Activated naive CD4-positive, alpha-beta T cell treated with anti-CD3 and anti-CD28 coated beads, Interleukin-2, amount 50 U/mL, for 24 hours (primary cell): ENCODE data around the gene MYOG.

Source experiments
- H3K27ac Mint-ChIP-seq: one replicate; pipeline ENCODE4 v1.8.0; 2021; ENCODE audit warnings: mild to moderate bottlenecking, mixed read lengths
- H3K27me3 Mint-ChIP-seq: one replicate; pipeline ENCODE4 v1.8.0; 2021; ENCODE audit warnings: mixed read lengths
- H3K36me3 Mint-ChIP-seq: one replicate; pipeline ENCODE4 v1.8.0; 2021; ENCODE audit warnings: mixed read lengths
- H3K4me1 Mint-ChIP-seq: one replicate; pipeline ENCODE4 v1.8.0; 2021; ENCODE audit warnings: mixed read lengths
- H3K4me3 Mint-ChIP-seq: one replicate; pipeline ENCODE4 v1.8.0; 2021; ENCODE audit warnings: mild to moderate bottlenecking, mixed read lengths
- H3K9me3 Mint-ChIP-seq: one replicate; pipeline ENCODE4 v1.8.0; 2021; ENCODE audit warnings: mixed read lengths

The MYOG gene

GRCh38 chr1:203122159-203122558, 36.3 kb upstream of the MYOG start:
- H3K9me3 Mint-ChIP-seq = no peaks in the 10 kb centered on the region
- peaks cover 39% of the 10 kb centered on the region for H3K27me3 Mint-ChIP-seq
- no peak overlapping the region for H3K4me3 Mint-ChIP-seq
- no peaks in the 10 kb centered on the region for H3K36me3 Mint-ChIP-seq
- H3K4me1 Mint-ChIP-seq = peaks cover 5% of the 10 kb centered on the region
- no peak overlapping the region for H3K27ac Mint-ChIP-seq

- Mint-ChIP-seq H3K9me3 (no peaks in the 10 kb centered on the region), H3K36me3 (no peaks in the 10 kb centered on the region), H3K4me1 (no peaks in the 10 kb centered on the region), H3K27me3 (peaks cover 34% of the 10 kb centered on the region), H3K4me3 (no peak overlapping the region), H3K27ac (no peak overlapping the region)
Observed at GRCh38 chr1:203121186-203122015, 35.6 kb upstream of the MYOG start.

DNA sequence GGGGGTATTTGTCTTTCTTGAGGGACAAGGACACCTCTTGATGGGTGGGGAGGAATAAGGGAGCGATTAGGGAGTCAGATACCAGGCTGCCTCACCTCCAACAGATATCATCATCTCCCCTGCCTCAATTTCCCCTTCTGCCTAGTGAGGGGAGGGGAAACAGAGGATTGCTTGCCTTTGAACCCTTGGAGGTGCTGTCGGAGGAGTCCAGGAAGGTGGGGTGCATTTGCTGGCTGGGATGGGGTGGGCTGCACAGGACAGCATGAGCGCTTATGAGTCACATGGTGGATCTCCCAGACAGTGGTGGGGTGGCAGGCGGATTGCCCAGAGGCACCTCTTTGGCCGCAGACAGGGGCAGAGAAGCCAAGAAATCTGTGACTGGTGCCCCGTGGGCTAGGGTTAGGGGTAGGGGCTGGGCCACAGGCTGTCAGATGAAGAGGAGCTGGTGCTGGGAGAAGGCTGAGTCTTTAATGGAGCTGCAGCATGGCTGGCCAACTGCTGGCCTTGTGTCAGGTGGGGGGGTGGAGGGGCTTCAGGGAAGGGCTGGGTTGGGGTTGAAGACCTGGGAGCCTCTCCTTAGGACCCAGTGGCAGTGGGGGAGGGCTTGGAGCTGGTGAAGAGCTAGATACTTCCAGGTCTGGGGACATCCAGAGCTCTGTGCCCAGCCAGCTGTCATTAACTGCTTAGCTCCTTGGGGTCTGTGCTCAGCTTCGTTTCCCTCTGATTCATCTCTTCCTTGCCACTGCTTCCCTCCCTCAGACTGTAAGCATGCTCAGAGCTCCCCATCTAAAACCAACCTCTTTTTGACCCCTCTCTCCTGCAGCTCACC, 34.7 kb upstream of the MYOG start:
- Mint-ChIP-seq H3K27ac (no peak overlapping the region), H3K4me1 (no peaks in the 10 kb centered on the region), H3K9me3 (no peaks in the 10 kb centered on the region), H3K4me3 (no peak overlapping the region), H3K27me3 (peaks cover 30% of the 10 kb centered on the region), H3K36me3 (no peaks in the 10 kb centered on the region)

DNA sequence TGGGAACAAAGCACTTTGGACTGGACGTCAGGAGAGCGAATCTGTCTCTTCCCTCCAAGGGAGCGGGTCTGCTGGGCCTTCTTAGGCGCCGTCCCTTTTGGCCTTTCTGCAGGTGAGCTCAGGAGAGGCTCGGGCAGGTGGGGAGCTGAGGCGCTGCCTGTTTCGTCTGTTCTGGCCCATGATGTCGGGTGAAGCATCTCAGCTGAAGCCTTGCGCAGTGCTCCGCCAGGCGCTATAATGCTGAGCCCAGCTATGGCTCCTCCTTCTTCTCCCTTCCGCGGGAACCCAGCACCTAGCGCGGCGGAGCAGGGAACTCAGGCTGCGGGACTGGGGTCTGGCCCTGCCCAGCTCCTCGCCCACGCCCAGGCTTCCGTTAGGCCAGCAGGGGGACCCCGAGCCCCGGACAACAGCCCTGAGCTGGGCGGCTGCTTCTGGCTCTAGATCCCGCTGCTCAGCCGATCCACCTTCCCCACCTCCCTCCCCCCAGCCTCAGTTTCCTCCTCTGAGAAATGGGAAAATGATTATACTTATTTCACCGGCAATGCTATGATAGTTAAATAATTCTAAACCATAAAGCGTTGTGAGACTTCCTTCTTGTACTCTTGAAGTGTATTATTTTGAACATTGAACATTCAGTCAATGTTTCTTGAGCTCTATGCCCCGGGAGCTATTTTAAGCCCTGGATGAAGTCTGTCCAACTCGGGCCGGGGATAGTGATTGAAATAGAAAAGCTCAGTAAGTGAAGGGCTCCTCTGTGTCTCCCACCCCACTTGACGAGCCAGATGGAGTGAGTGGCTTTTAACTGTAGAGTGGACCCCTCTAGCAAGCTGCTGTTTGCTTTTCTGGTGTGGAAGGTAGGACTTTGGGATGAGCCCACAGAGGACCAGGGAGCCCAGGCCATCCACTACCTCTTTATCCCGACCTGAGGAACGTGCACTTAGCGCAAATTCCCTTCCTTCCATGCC, 32.1 kb upstream of the MYOG start:
- Mint-ChIP-seq H3K27me3 (peaks cover 27% of the 10 kb centered on the region), H3K4me3 (no peak overlapping the region), H3K4me1 (no peaks in the 10 kb centered on the region), H3K36me3 (no peaks in the 10 kb centered on the region), H3K9me3 (no peaks in the 10 kb centered on the region), H3K27ac (no peak overlapping the region)

GRCh38 chr1:203116091-203116820, 30.4 kb upstream of the MYOG start:
- H3K27ac Mint-ChIP-seq = no peak overlapping the region
- H3K4me3 Mint-ChIP-seq = no peak overlapping the region
- H3K9me3 Mint-ChIP-seq = no peaks in the 10 kb centered on the region
- peaks cover 17% of the 10 kb centered on the region for H3K27me3 Mint-ChIP-seq
- H3K4me1 Mint-ChIP-seq = no peaks in the 10 kb centered on the region
- H3K36me3 Mint-ChIP-seq = no peaks in the 10 kb centered on the region

- Mint-ChIP-seq H3K27me3 (peaks cover 15% of the 10 kb centered on the region), H3K36me3 (no peaks in the 10 kb centered on the region), H3K4me3 (no peak overlapping the region), H3K9me3 (no peaks in the 10 kb centered on the region), H3K27ac (no peak overlapping the region), H3K4me1 (no peaks in the 10 kb centered on the region)
Observed at GRCh38 chr1:203114202-203114601, 28.4 kb upstream of the MYOG start.

DNA sequence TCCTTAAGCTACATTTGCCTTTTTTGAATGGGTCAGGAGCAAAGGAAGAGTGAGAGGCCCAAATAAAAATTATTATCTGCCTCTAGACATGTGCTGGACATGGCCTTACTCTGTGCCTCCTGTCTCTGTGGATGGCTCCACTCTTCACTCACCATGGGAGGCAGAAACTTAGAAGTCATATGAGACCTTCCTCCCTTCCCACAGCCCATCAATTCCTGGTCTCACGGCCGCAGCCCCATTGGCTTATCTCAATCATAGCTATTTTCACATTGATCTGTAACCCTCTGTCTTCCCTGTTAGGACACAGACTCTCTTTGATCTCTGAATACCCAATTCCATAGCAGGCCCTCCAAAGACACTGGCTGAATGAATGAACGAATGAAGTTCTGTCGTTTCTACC, 27.5 kb upstream of the MYOG start:
- no peak overlapping the region for H3K27ac Mint-ChIP-seq
- peaks cover 17% of the 10 kb centered on the region for H3K27me3 Mint-ChIP-seq
- no peaks in the 10 kb centered on the region for H3K36me3 Mint-ChIP-seq

DNA sequence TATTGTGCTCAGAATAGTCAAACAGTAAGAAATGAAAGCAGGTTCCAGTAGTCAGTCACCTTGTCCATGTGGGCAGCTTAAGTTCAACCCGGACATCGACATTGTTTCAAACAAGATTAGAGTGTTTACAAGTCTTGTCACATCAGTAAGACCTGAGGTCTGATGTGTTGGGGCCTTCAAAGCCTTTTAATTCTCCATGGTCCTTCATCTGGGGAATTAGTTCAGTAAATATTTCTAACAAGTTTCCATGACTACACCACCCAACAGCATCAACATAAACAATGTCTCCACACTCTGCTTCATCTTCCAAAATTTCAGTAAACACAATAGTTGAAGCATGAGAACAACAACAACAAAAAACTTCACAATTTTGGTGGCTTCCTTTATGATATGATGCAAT, 26.7 kb upstream of the MYOG start:
- Mint-ChIP-seq H3K9me3 (no peaks in the 10 kb centered on the region), H3K36me3 (no peaks in the 10 kb centered on the region), H3K4me3 (no peak overlapping the region), H3K27ac (no peak overlapping the region), H3K27me3 (peaks cover 19% of the 10 kb centered on the region), H3K4me1 (no peaks in the 10 kb centered on the region)

More for the DNA sequence above, 27.5 kb upstream of the MYOG start:
- no peak overlapping the region for H3K4me3 Mint-ChIP-seq
- H3K9me3 Mint-ChIP-seq = no peaks in the 10 kb centered on the region
- H3K4me1 Mint-ChIP-seq = no peaks in the 10 kb centered on the region

GRCh38 chr1:203104789-203105390, 19.1 kb upstream of the MYOG start:
- Mint-ChIP-seq H3K9me3 (peaks cover 11% of the 10 kb centered on the region), H3K27me3 (peaks cover 32% of the 10 kb centered on the region), H3K36me3 (no peaks in the 10 kb centered on the region), H3K4me3 (no peak overlapping the region), H3K4me1 (no peaks in the 10 kb centered on the region), H3K27ac (peak overlapping the region; percentile 20)

DNA sequence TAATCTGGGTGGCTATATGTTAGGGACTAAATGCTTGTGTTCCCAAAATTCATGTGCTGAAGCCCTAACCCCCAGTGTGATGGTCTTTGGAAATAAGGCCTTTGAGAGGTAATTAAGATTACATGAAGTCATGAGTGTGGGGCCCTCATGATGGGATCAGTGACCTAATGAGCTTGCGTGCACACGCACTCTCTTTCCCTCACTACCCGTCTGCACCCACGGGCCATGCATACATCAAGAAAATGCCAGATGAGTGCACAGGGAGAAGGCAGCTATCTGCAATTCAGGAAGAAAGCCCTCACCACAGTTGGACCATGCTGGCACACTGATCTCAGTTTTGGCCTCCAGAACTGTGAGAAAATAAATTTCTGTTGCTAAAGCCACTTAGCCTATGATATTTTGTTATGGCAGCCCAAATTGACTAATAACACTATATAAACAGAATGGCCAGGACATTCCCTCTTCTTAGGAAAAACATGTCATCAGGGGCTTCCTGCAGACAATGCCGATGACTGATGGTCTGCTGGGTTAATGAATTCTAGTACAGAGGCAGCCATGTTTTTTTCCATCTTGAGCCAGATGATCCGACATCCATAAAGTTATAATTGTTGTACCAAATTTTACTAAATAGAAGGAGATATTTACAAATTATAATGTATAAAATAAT, 18.1 kb upstream of the MYOG start:
- Mint-ChIP-seq H3K27ac (no peak overlapping the region), H3K27me3 (peaks cover 29% of the 10 kb centered on the region), H3K4me3 (no peak overlapping the region), H3K36me3 (no peaks in the 10 kb centered on the region), H3K4me1 (no peaks in the 10 kb centered on the region), H3K9me3 (peaks cover 11% of the 10 kb centered on the region)

GRCh38 chr1:203103216-203103615, 17.4 kb upstream of the MYOG start:
- Mint-ChIP-seq H3K36me3 (no peaks in the 10 kb centered on the region), H3K27ac (no peak overlapping the region), H3K9me3 (peaks cover 11% of the 10 kb centered on the region), H3K4me3 (no peak overlapping the region), H3K4me1 (no peaks in the 10 kb centered on the region), H3K27me3 (peaks cover 23% of the 10 kb centered on the region)

- Mint-ChIP-seq H3K27me3 (peaks cover 15% of the 10 kb centered on the region), H3K27ac (no peak overlapping the region), H3K36me3 (no peaks in the 10 kb centered on the region), H3K4me3 (no peak overlapping the region), H3K9me3 (peaks cover 11% of the 10 kb centered on the region), H3K4me1 (no peaks in the 10 kb centered on the region)
Observed at GRCh38 chr1:203101813-203102634, 16.2 kb upstream of the MYOG start.

DNA sequence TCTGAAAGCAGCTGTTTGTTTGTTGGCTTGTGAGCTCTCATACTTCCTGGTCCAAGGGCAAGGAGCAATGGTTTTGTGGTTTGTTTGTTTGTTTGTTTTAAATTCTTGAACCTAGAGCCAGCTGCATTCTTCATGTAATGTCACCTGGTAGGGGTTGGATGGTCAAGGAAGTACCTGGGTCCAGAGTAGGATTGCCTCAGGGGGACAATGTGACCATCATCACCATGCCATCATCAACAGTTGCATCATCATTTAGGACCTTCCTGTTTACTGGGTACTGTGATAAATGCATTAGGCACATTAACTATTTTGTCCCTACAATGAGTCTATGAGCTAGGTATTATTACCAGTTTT, 14.7 kb upstream of the MYOG start:
- no peaks in the 10 kb centered on the region for H3K4me1 Mint-ChIP-seq
- no peaks in the 10 kb centered on the region for H3K36me3 Mint-ChIP-seq
- H3K9me3 Mint-ChIP-seq = peaks cover 10% of the 10 kb centered on the region
- no peak overlapping the region for H3K27ac Mint-ChIP-seq
- no peak overlapping the region for H3K4me3 Mint-ChIP-seq
- H3K27me3 Mint-ChIP-seq = peaks cover 13% of the 10 kb centered on the region
